Neural cell (in vitro differentiated cells): ENCODE measurements around the gene SLC22A3. TPM values are rescaled to one million over a fixed set of nuclear protein-coding genes. Genes with fewer than 3 reads are reported as not detected.

ENCODE experiments used
- H2AFZ ChIP-seq: fragments of 200-600, 300-800 bp; sonication (generic), shearing (Covaris generic); 2 replicates; pipeline ENCODE4 v1.6.0; 2014; ENCODE audit warnings: low read depth, mild to moderate bottlenecking, antibody characterized with exemption, low read length, moderate library complexity
- H3F3A ChIP-seq: fragments of 200-600 bp; shearing (Covaris generic); 2 replicates; pipeline ENCODE4 v1.6.1; 2016; ENCODE audit warnings: mild to moderate bottlenecking, moderate library complexity, mixed read lengths, antibody characterized with exemption, low read length; ENCODE audit not compliant: insufficient read depth, poor library complexity, severe bottlenecking
- H3K27ac ChIP-seq: fragments of 200-600, 300-800 bp; sonication (generic), shearing (Covaris generic); 2 replicates; pipeline ENCODE4 v1.5.1; 2014; ENCODE audit warnings: mild to moderate bottlenecking, low read length, moderate library complexity
- H3K27me3 ChIP-seq: fragments of 300-800, 200-600 bp; sonication (generic), shearing (Covaris generic); 2 replicates; pipeline ENCODE4 v1.6.0; 2014; ENCODE audit warnings: mild to moderate bottlenecking, low read depth, low read length, moderate library complexity; ENCODE audit not compliant: insufficient read depth
- H3K36me3 ChIP-seq: fragments of 300-800, 200-600 bp; sonication (generic), shearing (Covaris generic); 2 replicates; pipeline ENCODE4 v1.5.1; 2014; ENCODE audit warnings: mild to moderate bottlenecking, antibody characterized with exemption, low read length, moderate library complexity; ENCODE audit not compliant: insufficient read depth
- H3K4me2 ChIP-seq: fragments of 300-800, 200-600 bp; sonication (generic), shearing (Covaris generic); 2 replicates; pipeline ENCODE4 v1.6.0; 2014; ENCODE audit warnings: mild to moderate bottlenecking, low read length
- H3K4me3 ChIP-seq: fragments of 300-800, 200-600 bp; sonication (generic), shearing (Covaris generic); 2 replicates; pipeline ENCODE4 v1.5.1; 2014; ENCODE audit warnings: mild to moderate bottlenecking, low read length, moderate library complexity
- H3K79me2 ChIP-seq: fragments of 200-600 bp; shearing (Covaris generic); replicated peaks from 2 replicates; pipeline ENCODE4 v1.6.0; 2014; ENCODE audit warnings: mild to moderate bottlenecking, low read length, moderate library complexity; ENCODE audit not compliant: insufficient read depth
- H3K9ac ChIP-seq: fragments of 300-800, 200-600 bp; sonication (generic), shearing (Covaris generic); 2 replicates; pipeline ENCODE4 v1.6.1; 2016; ENCODE audit warnings: mild to moderate bottlenecking, low read length, mixed read lengths
- H3K9me2 ChIP-seq: fragments of 200-600 bp; shearing (Covaris generic); 2 replicates; pipeline ENCODE4 v1.6.1; 2016; ENCODE audit warnings: mild to moderate bottlenecking, low read length, mixed read lengths; ENCODE audit not compliant: insufficient read depth
- H3K9me3 ChIP-seq: fragments of 200-600, 300-800 bp; sonication (generic), shearing (Covaris generic); 2 replicates; pipeline ENCODE4 v1.6.1; 2016; ENCODE audit warnings: mild to moderate bottlenecking, mixed run types, low read length, moderate library complexity, mixed read lengths
- H4K20me1 ChIP-seq: fragments of 200-600 bp; shearing (Covaris generic); 2 replicates; pipeline ENCODE4 v1.6.1; 2016; ENCODE audit warnings: mild to moderate bottlenecking, mixed run types; ENCODE audit not compliant: insufficient read depth
- CTCF ChIP-seq: fragments of 450-650 bp; IDR thresholded peaks from 2 replicates; pipeline ENCODE4 v1.5.1; 2014; ENCODE audit warnings: antibody characterized with exemption, mild to moderate bottlenecking, moderate library complexity; ENCODE audit not compliant: poor library complexity, severe bottlenecking
- EP300 ChIP-seq: fragments of 450-650 bp; conservative IDR thresholded peaks from 2 replicates; pipeline ENCODE4 v1.6.1; 2014; ENCODE audit warnings: antibody characterized with exemption, mild to moderate bottlenecking, moderate library complexity; ENCODE audit not compliant: poor library complexity, severe bottlenecking
- EZH2 ChIP-seq: fragments of 200-600, 300-800 bp; shearing (Covaris generic), sonication (generic); IDR thresholded peaks from 2 replicates; pipeline ENCODE4 v1.6.1; 2014; ENCODE audit warnings: antibody characterized with exemption, low read length, borderline replicate concordance, mild to moderate bottlenecking; ENCODE audit not compliant: insufficient read depth, poor library complexity, severe bottlenecking
- MXI1 ChIP-seq: fragments of 450-650 bp; conservative IDR thresholded peaks from 2 replicates; pipeline ENCODE4 v1.6.1; 2014; ENCODE audit warnings: antibody characterized with exemption, mild to moderate bottlenecking; ENCODE audit not compliant: poor library complexity, severe bottlenecking
- POLR2AphosphoS5 ChIP-seq: IDR thresholded peaks from 2 replicates; pipeline ENCODE4 v1.6.1; 2012
- RAD21 ChIP-seq: fragments of 450-650 bp; conservative IDR thresholded peaks from 2 replicates; pipeline ENCODE4 v1.6.1; 2014; ENCODE audit warnings: antibody characterized with exemption, mild to moderate bottlenecking, moderate library complexity
- REST ChIP-seq: IDR thresholded peaks from 2 replicates; pipeline ENCODE4 v1.6.1; 2012; ENCODE audit warnings: borderline replicate concordance
- SMC3 ChIP-seq: fragments of 450-650 bp; conservative IDR thresholded peaks from 2 replicates; pipeline ENCODE4 v1.6.1; 2014; ENCODE audit warnings: antibody characterized with exemption, mild to moderate bottlenecking, moderate library complexity; ENCODE audit not compliant: poor library complexity
- TAF1 ChIP-seq: IDR thresholded peaks from 2 replicates; pipeline ENCODE4 v1.6.1; 2012; ENCODE audit warnings: low read depth
- polyA plus RNA-seq: library from polyadenylated mRNA; depleted of rRNA; stranded (reverse); fragments of >200 nt; gene quantifications from 2 replicates; pipeline ENCODE4 v1.2.3, GENCODE V29; 2014

SLC22A3 gene
- polyA plus RNA-seq, 1 donor from 2014 or later = not detected

GRCh38 chr6:160398674-160399271, 50.6 kb downstream of the SLC22A3 start:
- no peak overlapping the region for H3K4me2 ChIP-seq
- no peaks in the 10 kb centered on the region for H3K27me3 ChIP-seq
- H3K36me3 ChIP-seq = no peaks in the 10 kb centered on the region
- H3K9me3 ChIP-seq = no peaks in the 10 kb centered on the region
- H3K4me3 ChIP-seq = no peak overlapping the region
- no peak overlapping the region for H3K9ac ChIP-seq
- TF ChIP-seq EZH2 (no peak), EP300 (no peak), RAD21 (no peak), POLR2AphosphoS5 (no peak), MXI1 (no peak), CTCF (no peak), SMC3 (no peak), REST (no peak), TAF1 (no peak)
- H3K27ac ChIP-seq = no peak overlapping the region
- no peaks in the 10 kb centered on the region for H3F3A ChIP-seq
- no peaks in the 10 kb centered on the region for H3K79me2 ChIP-seq
- H3K9me2 ChIP-seq = no peaks in the 10 kb centered on the region
- H4K20me1 ChIP-seq = no peaks in the 10 kb centered on the region
- H2AFZ ChIP-seq = no peak overlapping the region

GRCh38 chr6:160400446-160400845, 52.3 kb downstream of the SLC22A3 start:
- Histone ChIP-seq H3K27ac (no peak overlapping the region), H3K4me2 (no peak overlapping the region)

More at GRCh38 chr6:160400446-160400845, 52.3 kb downstream of the SLC22A3 start:
- H3K4me3 ChIP-seq = no peak overlapping the region
- TF ChIP-seq REST (no peak), SMC3 (no peak), CTCF (no peak), EZH2 (no peak), POLR2AphosphoS5 (no peak), EP300 (no peak), RAD21 (no peak), MXI1 (no peak), TAF1 (no peak)
- no peaks in the 10 kb centered on the region for H3F3A ChIP-seq
- no peaks in the 10 kb centered on the region for H3K27me3 ChIP-seq
- no peaks in the 10 kb centered on the region for H3K9me2 ChIP-seq
- no peaks in the 10 kb centered on the region for H3K36me3 ChIP-seq
- no peaks in the 10 kb centered on the region for H4K20me1 ChIP-seq
- H3K9ac ChIP-seq = no peak overlapping the region
- H3K79me2 ChIP-seq = no peaks in the 10 kb centered on the region
- no peaks in the 10 kb centered on the region for H3K9me3 ChIP-seq
- no peak overlapping the region for H2AFZ ChIP-seq
